ENCODE data around the gene HTR7. TPM values are rescaled to one million over a fixed set of nuclear protein-coding genes. Genes with fewer than 3 reads are reported as not detected.
A peak's percentile ranks its signal among the peaks of the same experiment; 100 is the strongest.

The HTR7 gene
- total and polyA plus RNA-seq, 8 donors: 0.04 to 0.37 (median 0.08) TPM; not detected in 2

- no peak for FAIRE-seq
- 41 to 47% methylated on average over 4 of the region's 4 CpGs for WGBS, 2 donors
- intact Hi-C loops (cut with DNase I): loop anchor here in 1 of 3 donors (10.0 kb wide), 1 partner anchor 991 kb away; no protein-coding TSS in a partner anchor
- no peak for DNase-seq
- no peak for ATAC-seq
- H3K4me3 ChIP-seq: no peak overlapping the region
- H3K4me1 ChIP-seq: no peaks in the 10 kb centered on the region
- H3K27me3 ChIP-seq: no peaks in the 10 kb centered on the region
- H3K36me3 ChIP-seq: no peaks in the 10 kb centered on the region
- no peak for TF ChIP-seq CTCF (IDR thresholded peaks at IDR 0.05)
- no peaks in the 10 kb centered on the region for H3K9me3 ChIP-seq
- H3K27ac ChIP-seq: no peak overlapping the region
These were observed 72.1 kb downstream of the HTR7 start for GRCh38 chr10:90785782-90786181.

- WGBS, 2 donors: 74 to 77% methylated on average over 4 of the region's 4 CpGs
- DNase-seq (no peak), ATAC-seq (no peak)
These were observed 73.1 kb downstream of the HTR7 start for GRCh38 chr10:90784771-90785170.

GRCh38 chr10:90780488-90780887 is 77.4 kb downstream of the HTR7 start:
- 63 to 68% methylated on average over 4 of the region's 4 CpGs for WGBS, 2 donors
- Histone ChIP-seq H3K4me3 (no peak overlapping the region), H3K9me3 (no peaks in the 10 kb centered on the region), H3K27ac (no peak overlapping the region), H3K4me1 (no peaks in the 10 kb centered on the region), H3K36me3 (no peaks in the 10 kb centered on the region), H3K27me3 (no peaks in the 10 kb centered on the region)
- no peak for TF ChIP-seq CTCF (IDR thresholded peaks at IDR 0.05)
- intact Hi-C loops (cut with DNase I): loop anchor here in 1 of 3 donors (10.0 kb wide), 1 partner anchor 986 kb away; no protein-coding TSS in a partner anchor
- no peak for FAIRE-seq
- ATAC-seq: no peak
- no peak for DNase-seq

More at GRCh38 chr10:90784771-90785170, 73.1 kb downstream of the HTR7 start:
- H3K4me1 ChIP-seq: no peaks in the 10 kb centered on the region
- no peak overlapping the region for H3K27ac ChIP-seq
- no peak overlapping the region for H3K4me3 ChIP-seq
- no peak for TF ChIP-seq CTCF (IDR thresholded peaks at IDR 0.05)
- intact Hi-C loops (cut with DNase I): loop anchor here in 1 of 3 donors (10.0 kb wide), 1 partner anchor 990 kb away; no protein-coding TSS in a partner anchor
- FAIRE-seq: no peak
- no peaks in the 10 kb centered on the region for H3K36me3 ChIP-seq
- H3K9me3 ChIP-seq: no peaks in the 10 kb centered on the region
- H3K27me3 ChIP-seq: no peaks in the 10 kb centered on the region

- H3K27ac ChIP-seq: no peak overlapping the region
- H3K27me3 ChIP-seq: no peaks in the 10 kb centered on the region
- FAIRE-seq (no peak), DNase-seq (no peak), ATAC-seq (no peak)
- no peak for TF ChIP-seq CTCF (IDR thresholded peaks at IDR 0.05)
- no peaks in the 10 kb centered on the region for H3K36me3 ChIP-seq
- H3K4me1 ChIP-seq: no peaks in the 10 kb centered on the region
- 51 to 57% methylated on average over 3 of the region's 3 CpGs for WGBS, 2 donors
- intact Hi-C loops (cut with DNase I): no loop called here
- no peaks in the 10 kb centered on the region for H3K9me3 ChIP-seq
- H3K4me3 ChIP-seq: no peak overlapping the region
These were observed 78.3 kb downstream of the HTR7 start for GRCh38 chr10:90779548-90779947.

- H3K27me3 ChIP-seq: no peaks in the 10 kb centered on the region
- H3K36me3 ChIP-seq: no peaks in the 10 kb centered on the region
- no peak overlapping the region for H3K27ac ChIP-seq
- no peak for FAIRE-seq
- intact Hi-C loops (cut with DNase I): no loop called here
- no peaks in the 10 kb centered on the region for H3K4me1 ChIP-seq
- no peak overlapping the region for H3K4me3 ChIP-seq
- WGBS, 2 donors: 67 to 72% methylated on average over 1 of the region's 1 CpG
- TF ChIP-seq CTCF (IDR thresholded peaks at IDR 0.05): no peak
- peak in 2 of 4 donors; percentile 51 to 68 for ATAC-seq
- no peaks in the 10 kb centered on the region for H3K9me3 ChIP-seq
- peak in 1 of 6 donors; percentile 26 for DNase-seq
These were observed 80.2 kb downstream of the HTR7 start for GRCh38 chr10:90777621-90778020.

Measured in pancreas (tissue), 10 donors.